Gastroesophageal sphincter (tissue), 3 donors: ENCODE measurements around the gene GRIK2.

Source experiments
- CTCF ChIP-seq, 4 experiments: fragments of 200-600 bp in 2 of 4; fragments of 450-650 bp in 2 of 4; sonication (generic) in 1 of 4; IDR thresholded peaks; one replicate each; pipeline ENCODE4 v1.5.1; 2017 to 2019; ENCODE audit warnings: antibody characterized with exemption in 4 of 4, mild to moderate bottlenecking in 2 of 4, moderate library complexity in 2 of 4
- EP300 ChIP-seq: sonication (generic); formaldehyde crosslinking; IDR thresholded peaks from one replicate; pipeline ENCODE4 v1.6.1; 2017; ENCODE audit warnings: antibody characterized with exemption, mild to moderate bottlenecking
- POLR2A ChIP-seq, 2 donors: fragments of 450-650 bp; IDR thresholded peaks; one replicate each; pipeline ENCODE4 v1.6.1; 2017; ENCODE audit warnings: antibody characterized with exemption in 2 of 2, mild to moderate bottlenecking in 2 of 2, moderate library complexity in 1 of 2
- POLR2AphosphoS5 ChIP-seq: sonication (generic); formaldehyde crosslinking; IDR thresholded peaks from one replicate; pipeline ENCODE4 v1.6.1; 2017; ENCODE audit warnings: antibody characterized with exemption

GRCh38 chr6:101845172-101845571 is 451.7 kb downstream of the GRIK2 start:
- TF ChIP-seq CTCF (IDR thresholded peaks at IDR 0.05) (no peak), POLR2A (IDR thresholded peaks at IDR 0.05) (no peak), POLR2AphosphoS5 (no peak), EP300 (no peak)
